Breast epithelium (tissue), 3 donors: ENCODE measurements around the gene SPATA16.

ENCODE experiments used
- POLR2A ChIP-seq: fragments of 450-650 bp; IDR thresholded peaks from one replicate; pipeline ENCODE4 v1.6.1; 2016; ENCODE audit warnings: antibody characterized with exemption, mild to moderate bottlenecking, moderate library complexity
- POLR2AphosphoS5 ChIP-seq, 3 donors: sonication (generic); formaldehyde crosslinking; IDR thresholded peaks; one replicate each; pipeline ENCODE4 v1.6.1; 2017; ENCODE audit warnings: antibody characterized with exemption in 3 of 3
- TF ChIP-seq, protein P1 (sequence below), 3 donors: fragments of 450-650 bp; IDR thresholded peaks; one replicate each; pipeline ENCODE4 v1.5.1; 2016 to 2017; ENCODE audit warnings: antibody characterized with exemption in 3 of 3, mild to moderate bottlenecking in 3 of 3, moderate library complexity in 3 of 3

DNA sequence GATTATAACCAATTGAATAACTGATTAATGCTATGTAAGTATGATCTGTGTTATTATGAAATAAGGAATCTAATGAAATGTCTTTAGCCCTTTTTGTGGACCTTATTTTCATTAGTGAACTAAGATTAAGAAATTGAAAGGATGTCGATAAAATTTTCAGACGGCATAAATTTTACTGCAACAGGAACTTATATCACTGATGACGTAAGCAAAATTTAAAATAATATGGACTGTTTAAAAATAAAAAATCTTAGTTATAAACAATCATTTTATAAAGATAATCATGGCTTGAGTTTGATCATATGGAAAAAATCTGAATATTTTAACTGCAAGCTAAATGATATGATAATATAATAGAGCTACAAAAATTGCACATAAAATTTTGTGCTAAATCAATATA is 112.7 kb downstream of the SPATA16 start:
- TF ChIP-seq, protein P1, sequence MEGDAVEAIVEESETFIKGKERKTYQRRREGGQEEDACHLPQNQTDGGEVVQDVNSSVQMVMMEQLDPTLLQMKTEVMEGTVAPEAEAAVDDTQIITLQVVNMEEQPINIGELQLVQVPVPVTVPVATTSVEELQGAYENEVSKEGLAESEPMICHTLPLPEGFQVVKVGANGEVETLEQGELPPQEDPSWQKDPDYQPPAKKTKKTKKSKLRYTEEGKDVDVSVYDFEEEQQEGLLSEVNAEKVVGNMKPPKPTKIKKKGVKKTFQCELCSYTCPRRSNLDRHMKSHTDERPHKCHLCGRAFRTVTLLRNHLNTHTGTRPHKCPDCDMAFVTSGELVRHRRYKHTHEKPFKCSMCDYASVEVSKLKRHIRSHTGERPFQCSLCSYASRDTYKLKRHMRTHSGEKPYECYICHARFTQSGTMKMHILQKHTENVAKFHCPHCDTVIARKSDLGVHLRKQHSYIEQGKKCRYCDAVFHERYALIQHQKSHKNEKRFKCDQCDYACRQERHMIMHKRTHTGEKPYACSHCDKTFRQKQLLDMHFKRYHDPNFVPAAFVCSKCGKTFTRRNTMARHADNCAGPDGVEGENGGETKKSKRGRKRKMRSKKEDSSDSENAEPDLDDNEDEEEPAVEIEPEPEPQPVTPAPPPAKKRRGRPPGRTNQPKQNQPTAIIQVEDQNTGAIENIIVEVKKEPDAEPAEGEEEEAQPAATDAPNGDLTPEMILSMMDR (IDR thresholded peaks at IDR 0.05), result no peak
- TF ChIP-seq POLR2A, result no peak
- TF ChIP-seq POLR2AphosphoS5 (IDR thresholded peaks at IDR 0.05), result no peak
